IMR-90 (cell line): Measurements from ENCODE around the gene L3MBTL4. TPM values are rescaled to one million over a fixed set of nuclear protein-coding genes. Genes with fewer than 3 reads are reported as not detected.

ENCODE experiments used
- ATAC-seq: fragments of 200-7000 bp; cut with Tn5 transposase; 2 replicates; pipeline ENCODE4 v1.9.1; 2020; ENCODE audit warnings: low read depth, mild to moderate bottlenecking, moderate library complexity
- BruUV-seq: library from RNA; stranded (reverse); fragments of 400-500 nt; replicated peaks from 2 replicates; lab custom pipeline; 2021; lab: Mats Ljungman, UMichigan
- CTCF ChIA-PET: fragments of 300-600 bp; formaldehyde crosslinking; extraction: SDS; loops from one replicate; lab custom pipeline; 2021; ENCODE audit warnings: antibody characterized with exemption; lab: Yijun Ruan, JAX
- POLR2A ChIA-PET: fragments of 300-600 bp; sonication (Branson Sonifier 250); formaldehyde crosslinking; loops from one replicate; lab custom pipeline; 2022; ENCODE audit warnings: antibody characterized with exemption; ENCODE audit not compliant: unreplicated experiment; lab: Charles Lee
- DNase-seq: peaks from one replicate; pipeline ENCODE4 v3.0.0; 2013
- H2AFZ ChIP-seq: replicated peaks from 2 replicates; pipeline ENCODE3; 2013; ENCODE audit warnings: low read length, mild to moderate bottlenecking; ENCODE audit not compliant: poor library complexity
- H2AK5ac ChIP-seq: 2 replicates; pipeline ENCODE4 v1.6.1; 2013; ENCODE audit warnings: low read depth, low read length, inconsistent platforms
- H2AK9ac ChIP-seq: replicated peaks from 2 replicates; pipeline ENCODE3; 2013; ENCODE audit warnings: mild to moderate bottlenecking, low read depth, low read length, moderate library complexity; ENCODE audit not compliant: poor library complexity
- H2BK120ac ChIP-seq: 2 replicates; pipeline ENCODE4 v1.6.1; 2013; ENCODE audit warnings: low read depth, low read length, inconsistent platforms
- H2BK15ac ChIP-seq: 3 replicates; pipeline ENCODE4 v1.6.1; 2013; ENCODE audit warnings: low read depth, low read length, inconsistent platforms
- H2BK20ac ChIP-seq: 2 replicates; pipeline ENCODE4 v1.6.1; 2013; ENCODE audit warnings: low read depth, mild to moderate bottlenecking, inconsistent platforms, low read length, moderate library complexity
- H2BK5ac ChIP-seq: 2 replicates; pipeline ENCODE4 v1.6.1; 2013; ENCODE audit warnings: mild to moderate bottlenecking, low read depth, low read length, inconsistent platforms; ENCODE audit not compliant: poor library complexity, severe bottlenecking
- H3K14ac ChIP-seq: replicated peaks from 2 replicates; pipeline ENCODE4 v1.6.1; 2013; ENCODE audit warnings: low read depth, low read length, inconsistent platforms
- H3K18ac ChIP-seq: 2 replicates; pipeline ENCODE4 v1.6.1; 2013; ENCODE audit warnings: low read depth, low read length, control low read depth
- H3K23ac ChIP-seq: 2 replicates; pipeline ENCODE4 v1.6.1; 2013; ENCODE audit warnings: low read depth, low read length, inconsistent platforms
- H3K27ac ChIP-seq: 2 replicates; pipeline ENCODE4 v1.5.1; 2013; ENCODE audit warnings: mild to moderate bottlenecking, control low read depth, low read length; ENCODE audit not compliant: insufficient read depth
- H3K27me3 ChIP-seq: 2 replicates; pipeline ENCODE4 v1.6.1; 2013; ENCODE audit warnings: low read length; ENCODE audit not compliant: control insufficient read depth, insufficient read depth
- H3K36me3 ChIP-seq: 2 replicates; pipeline ENCODE4 v1.6.1; 2013; ENCODE audit warnings: low read length, mixed read lengths; ENCODE audit not compliant: control insufficient read depth, insufficient read depth
- H3K4ac ChIP-seq: 2 replicates; pipeline ENCODE4 v1.6.1; 2013; ENCODE audit warnings: low read depth, low read length, inconsistent platforms
- H3K4me1 ChIP-seq: 2 replicates; pipeline ENCODE4 v1.6.1; 2013; ENCODE audit warnings: low read length, mixed read lengths; ENCODE audit not compliant: control insufficient read depth, insufficient read depth
- H3K4me2 ChIP-seq: 2 replicates; pipeline ENCODE4 v1.6.1; 2013; ENCODE audit warnings: low read depth, mild to moderate bottlenecking, control low read depth, low read length, moderate library complexity
- H3K4me3 ChIP-seq: 2 replicates; pipeline ENCODE4 v1.5.1; 2013; ENCODE audit warnings: low read depth, mild to moderate bottlenecking, control low read depth, low read length, moderate library complexity; ENCODE audit not compliant: insufficient read depth
- H3K56ac ChIP-seq: 2 replicates; pipeline ENCODE4 v1.6.1; 2013; ENCODE audit warnings: low read length, inconsistent platforms; ENCODE audit not compliant: insufficient read depth; ENCODE audit errors: extremely low read depth
- H3K79me1 ChIP-seq, 2 experiments: 2 replicates each; pipeline ENCODE4 v1.6.1; 2013; ENCODE audit warnings: low read length in 2 of 2, inconsistent platforms in 1 of 2, low read depth in 1 of 2
- H3K9ac ChIP-seq: 2 replicates; pipeline ENCODE4 v1.6.1; 2013; ENCODE audit warnings: low read depth, low read length, control low read depth
- H3K9me1 ChIP-seq: 2 replicates; pipeline ENCODE4 v1.6.1; 2013; ENCODE audit warnings: low read length, inconsistent platforms; ENCODE audit not compliant: insufficient read depth
- H3K9me3 ChIP-seq: 2 replicates; pipeline ENCODE4 v1.6.1; 2013; ENCODE audit warnings: low read length; ENCODE audit not compliant: control insufficient read depth, insufficient read depth
- H4K20me1 ChIP-seq: 2 replicates; pipeline ENCODE4 v1.6.1; 2013; ENCODE audit warnings: low read length, inconsistent platforms; ENCODE audit not compliant: insufficient read depth
- H4K5ac ChIP-seq: 2 replicates; pipeline ENCODE4 v1.6.1; 2013; ENCODE audit warnings: mild to moderate bottlenecking, low read depth, low read length, control low read depth
- H4K8ac ChIP-seq, 2 experiments: 2 replicates each; pipeline ENCODE4 v1.6.1; 2013; ENCODE audit warnings: low read depth in 2 of 2, low read length in 2 of 2, control low read depth in 1 of 2, inconsistent platforms in 1 of 2
- H4K91ac ChIP-seq: 2 replicates; pipeline ENCODE4 v1.6.1; 2013; ENCODE audit warnings: low read depth, low read length, inconsistent platforms; ENCODE audit not compliant: insufficient read depth
- MAZ ChIP-seq: IDR thresholded peaks from 2 replicates; pipeline ENCODE4 v1.6.1; 2012; ENCODE audit warnings: low read depth, mild to moderate bottlenecking, low read length, improper control_type of control experiment, moderate library complexity, borderline replicate concordance
- RAD21 ChIP-seq: IDR thresholded peaks from 2 replicates; pipeline ENCODE4 v1.6.1; 2012; ENCODE audit warnings: low read length, improper control_type of control experiment
- WGBS, 2 experiments: methylation state at CpG; one replicate each; pipeline versions ENCODE4 v1.1.5 to v1.1.7; 2013; ENCODE audit warnings: missing lambda C conversion rate in 2 of 2; ENCODE audit not compliant: insufficient read length in 1 of 2; ENCODE audit errors: extremely low coverage in 2 of 2; 5-methylcytosine and 5-hydroxymethylcytosine counted together
- dilution Hi-C: fragments of 300-500 bp; cut with HindIII; formaldehyde crosslinking; loops from one replicate; pipeline ENCODE4 v1.14.3; 2018; ENCODE audit warnings: low sequenced_read_pairs; ENCODE audit not compliant: unreplicated experiment
- in situ Hi-C: fragments of 300-500 bp; cut with MboI; formaldehyde crosslinking; loops from 3 replicates; pipeline ENCODE4 v1.14.3; 2019; ENCODE audit warnings: low sequenced_read_pairs, inconsistent platforms, mixed read lengths
- intact Hi-C: fragments of 100-400 bp; cut with micrococcal nuclease; formaldehyde crosslinking; loops from 2 replicates; pipeline ENCODE4 v1.10.0; 2022
- polyA plus RNA-seq, 3 experiments: library from polyadenylated mRNA; depleted of rRNA; stranded (reverse); fragments of >200 nt; gene quantifications; 2 replicates each; pipeline ENCODE4 v1.2.3, GENCODE V29; 2012; ENCODE audit warnings: low replicate concordance in 1 of 3
- total RNA-seq: library from RNA; depleted of rRNA; stranded (reverse); fragments of >200 nt; gene quantifications from 2 replicates; pipeline ENCODE4 v1.2.3, GENCODE V29; 2012

L3MBTL4 gene
- total and polyA plus RNA-seq, 2 of the 4 experiments (the other 2 are of a cell fraction): under 0.01 to 0.02 TPM

GRCh38 chr18:6115710-6116109 lies 299.0 kb downstream of the L3MBTL4 start:
- dilution Hi-C loops (no loop called here), in situ Hi-C loops (no loop called here), intact Hi-C loops (no loop called here)
- H3K27me3 ChIP-seq: peaks cover 2% of the 10 kb centered on the region
- no peak for TF ChIP-seq MAZ
- TF ChIP-seq RAD21: no peak
- no peaks in the 10 kb centered on the region for H3K9me3 ChIP-seq
- no peak overlapping the region for H4K8ac ChIP-seq
- no peak overlapping the region for H4K91ac ChIP-seq
- H3K9me1 ChIP-seq: no peaks in the 10 kb centered on the region
- no peak overlapping the region for H3K56ac ChIP-seq
- H2BK20ac ChIP-seq: no peak overlapping the region
- H2AK5ac ChIP-seq: no peak overlapping the region
- DNase-seq (no peak), ATAC-seq (no peak)
- H2AFZ ChIP-seq: no peak overlapping the region
- no peak overlapping the region for H3K4me3 ChIP-seq
- no TSS peak for BruUV-seq
- no peaks in the 10 kb centered on the region for H4K20me1 ChIP-seq
- no peaks in the 10 kb centered on the region for H3K79me1 ChIP-seq
- CTCF ChIA-PET: no interaction called here
- H3K36me3 ChIP-seq: no peaks in the 10 kb centered on the region
- no peak overlapping the region for H3K4me2 ChIP-seq
- H3K23ac ChIP-seq: no peak overlapping the region
- no peak overlapping the region for H2BK15ac ChIP-seq
- no peak overlapping the region for H4K5ac ChIP-seq
- H3K4ac ChIP-seq: no peak overlapping the region
- no peak overlapping the region for H2BK5ac ChIP-seq
- no peak overlapping the region for H2AK9ac ChIP-seq
- no CpG with 5 or more reads among the region's 4 CpGs for WGBS, 2 experiments
- no peak overlapping the region for H3K14ac ChIP-seq
- POLR2A ChIA-PET: no interaction called here
- H3K27ac ChIP-seq: no peak overlapping the region
- H2BK120ac ChIP-seq: no peak overlapping the region
- H3K4me1 ChIP-seq: no peaks in the 10 kb centered on the region
- H3K18ac ChIP-seq: no peak overlapping the region
- no peak overlapping the region for H3K9ac ChIP-seq
